T1000 (cell line): ENCODE results near the gene NWD2.

Source experiments
- DNase-seq: peaks from one replicate; lab custom pipeline; 2025; ENCODE audit warnings: mixed read lengths; lab: John Stamatoyannopoulos, UW

The NWD2 gene

DNA sequence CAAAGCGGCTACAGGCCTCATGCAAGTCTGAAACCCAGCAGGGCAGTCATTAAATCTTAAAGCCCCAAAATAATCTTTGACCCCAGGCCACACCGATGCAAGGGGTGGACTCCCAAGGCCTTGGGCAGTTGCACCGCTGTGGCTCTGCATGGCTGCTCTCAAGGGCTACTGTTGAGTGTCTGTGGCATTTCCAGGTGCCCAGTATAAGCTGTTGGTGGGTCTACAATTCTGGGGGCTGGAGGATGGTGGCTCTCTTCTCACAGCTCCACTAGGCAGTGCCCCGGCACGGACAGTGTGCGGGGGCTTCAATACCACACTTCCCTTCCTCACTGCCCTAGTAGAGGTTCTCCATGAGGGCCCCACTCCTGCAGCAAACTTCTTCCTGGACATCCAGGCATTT, 60.1 kb downstream of the NWD2 start:
- DNase-seq = no peak

- no peak for DNase-seq
These were observed 61.4 kb downstream of the NWD2 start for GRCh38 chr4:37305984-37306383.

DNA sequence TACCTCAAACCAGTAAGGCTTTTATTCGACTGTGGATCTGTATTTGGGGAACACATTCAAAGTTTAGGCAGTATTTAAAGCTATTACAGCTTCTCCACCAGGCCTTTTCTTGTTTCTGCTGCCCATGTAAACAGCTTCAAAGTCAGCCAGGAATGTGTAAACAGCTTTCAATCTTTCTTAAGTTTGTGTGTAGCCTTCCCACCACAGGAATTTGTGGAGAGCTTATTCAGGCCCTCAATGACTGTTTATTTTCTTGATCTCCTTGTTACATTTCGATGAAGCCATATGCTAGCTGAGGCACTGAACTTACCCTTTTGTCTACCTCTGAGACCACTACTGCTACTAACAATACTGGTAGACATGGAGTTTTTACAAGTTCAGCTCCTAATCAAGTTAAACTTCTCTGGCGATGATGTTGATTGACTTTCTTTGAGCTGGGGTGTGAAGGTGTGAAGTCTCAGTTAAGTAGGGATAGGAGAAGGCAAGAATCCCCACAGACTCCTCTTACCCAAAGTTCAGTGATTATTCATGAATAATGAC, 72.6 kb downstream of the NWD2 start:
- DNase-seq = no peak

DNA sequence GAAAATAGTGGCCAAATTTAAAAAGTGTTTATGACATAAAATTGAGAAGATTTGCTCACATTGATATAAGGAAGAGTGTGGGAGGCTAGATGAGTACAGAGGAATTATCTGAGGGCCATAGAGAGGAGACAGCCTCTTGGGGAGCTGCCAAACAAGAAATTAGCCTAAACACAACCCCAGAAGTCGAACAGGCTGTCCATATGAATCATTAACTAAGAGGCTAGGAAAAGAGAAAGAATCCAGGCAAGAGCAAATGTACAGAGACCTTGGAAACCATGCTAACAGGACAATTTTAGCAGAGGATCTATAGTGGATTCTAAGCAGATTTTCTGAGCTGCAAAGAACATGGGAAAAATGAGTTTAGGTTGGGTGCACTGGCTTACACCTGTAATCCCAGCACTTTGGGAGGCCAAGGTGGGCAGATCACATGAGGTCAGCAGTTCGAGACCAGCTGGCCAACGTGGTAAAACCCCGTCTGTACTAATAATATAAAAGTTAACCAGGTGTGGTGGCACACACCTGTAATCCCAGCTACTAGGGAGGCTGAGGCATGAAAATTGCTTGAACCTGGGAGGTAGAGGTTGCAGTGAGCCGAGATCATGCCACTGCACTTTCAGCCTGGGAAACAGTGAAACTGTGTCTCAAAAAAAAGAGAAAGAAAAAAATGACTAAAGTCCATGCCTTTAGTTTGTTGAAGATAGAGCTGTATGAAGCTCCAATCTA, 76.1 kb downstream of the NWD2 start:
- no peak for DNase-seq

DNA sequence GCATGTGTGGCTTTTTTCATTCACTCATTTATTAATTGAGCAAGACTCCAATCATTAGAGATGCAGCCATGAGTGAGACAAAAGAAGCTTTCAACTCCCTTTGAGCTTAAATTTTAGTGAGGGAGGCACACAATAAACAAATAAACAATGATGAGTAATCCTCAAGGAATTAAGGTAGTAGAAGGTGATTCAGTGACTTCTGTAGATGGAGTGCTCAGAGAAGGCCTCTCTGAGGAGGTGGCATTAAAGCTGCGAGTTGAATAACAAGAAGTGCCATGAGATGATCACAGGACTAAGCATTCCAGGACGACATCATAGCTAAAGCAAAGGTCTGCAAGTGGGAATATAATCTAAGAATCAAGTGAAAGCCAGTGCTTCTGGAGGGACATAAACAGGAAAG, 77.6 kb downstream of the NWD2 start:
- DNase-seq = no peak

- DNase-seq = no peak
These were observed 80.0 kb downstream of the NWD2 start for GRCh38 chr4:37324546-37324945.

GRCh38 chr4:37326852-37327251, 82.3 kb downstream of the NWD2 start:
- no peak for DNase-seq

- no peak for DNase-seq
These were observed 94.4 kb downstream of the NWD2 start for GRCh38 chr4:37338972-37339371.

DNA sequence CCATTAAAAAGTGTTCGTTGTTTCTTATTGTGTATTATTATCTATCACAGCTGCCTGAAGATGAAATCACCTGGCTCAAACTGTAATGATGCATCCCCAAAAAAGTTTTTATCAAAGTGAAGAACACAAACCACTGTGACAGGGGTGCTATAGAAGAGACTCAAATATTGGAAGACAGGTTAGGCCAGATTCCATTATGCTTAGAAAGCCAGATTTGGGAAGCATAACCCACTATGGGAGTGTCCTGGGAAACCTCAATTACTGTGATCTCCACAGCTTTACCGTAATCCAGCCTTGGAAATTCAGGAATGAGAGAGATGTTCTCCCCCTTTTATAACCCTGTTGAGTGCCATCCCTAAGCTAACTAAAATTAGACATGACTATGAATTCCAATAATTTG, 114.2 kb downstream of the NWD2 start:
- DNase-seq = no peak

- no peak for DNase-seq
These were observed 114.7 kb downstream of the NWD2 start for GRCh38 chr4:37359261-37359660.

GRCh38 chr4:37365888-37366287, 121.3 kb downstream of the NWD2 start:
- no peak for DNase-seq

DNA sequence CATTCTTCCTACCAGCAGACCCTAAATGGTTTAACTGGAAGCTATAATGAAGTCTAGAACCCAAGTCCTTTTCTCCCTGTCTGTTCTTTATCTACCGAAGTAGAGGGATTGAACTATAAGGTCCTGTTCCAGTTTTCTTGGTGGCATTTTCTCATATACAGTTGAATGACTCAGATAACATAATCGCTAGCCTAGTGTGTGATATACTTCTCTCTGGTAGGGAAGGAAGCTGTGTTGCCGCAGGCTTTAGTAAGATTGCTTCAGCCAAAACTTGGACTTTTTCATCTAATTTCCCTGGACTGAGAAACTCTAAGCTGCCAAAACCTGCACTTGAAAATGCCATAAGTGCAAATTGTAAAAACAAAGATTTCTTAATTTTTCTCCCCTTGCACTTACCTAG, 123.4 kb downstream of the NWD2 start:
- no peak for DNase-seq

DNA sequence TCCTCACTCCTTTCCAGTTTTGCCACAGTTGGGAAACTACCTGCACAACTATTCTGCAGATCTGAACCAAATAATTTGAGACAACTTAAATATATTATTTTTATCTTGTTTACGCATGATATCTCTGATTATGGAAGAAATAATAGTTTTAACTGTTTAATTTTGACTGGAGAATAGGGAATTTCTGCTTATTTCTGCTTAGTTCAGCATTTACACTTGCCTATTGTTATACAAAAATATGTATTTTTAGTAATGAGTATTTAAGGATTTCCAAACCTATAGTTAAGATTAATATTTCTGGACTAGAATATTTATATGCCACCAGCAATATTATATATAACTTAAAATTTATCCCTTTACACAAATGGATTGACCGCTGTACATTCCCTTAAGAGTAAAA, 125.5 kb downstream of the NWD2 start:
- DNase-seq = no peak

DNA sequence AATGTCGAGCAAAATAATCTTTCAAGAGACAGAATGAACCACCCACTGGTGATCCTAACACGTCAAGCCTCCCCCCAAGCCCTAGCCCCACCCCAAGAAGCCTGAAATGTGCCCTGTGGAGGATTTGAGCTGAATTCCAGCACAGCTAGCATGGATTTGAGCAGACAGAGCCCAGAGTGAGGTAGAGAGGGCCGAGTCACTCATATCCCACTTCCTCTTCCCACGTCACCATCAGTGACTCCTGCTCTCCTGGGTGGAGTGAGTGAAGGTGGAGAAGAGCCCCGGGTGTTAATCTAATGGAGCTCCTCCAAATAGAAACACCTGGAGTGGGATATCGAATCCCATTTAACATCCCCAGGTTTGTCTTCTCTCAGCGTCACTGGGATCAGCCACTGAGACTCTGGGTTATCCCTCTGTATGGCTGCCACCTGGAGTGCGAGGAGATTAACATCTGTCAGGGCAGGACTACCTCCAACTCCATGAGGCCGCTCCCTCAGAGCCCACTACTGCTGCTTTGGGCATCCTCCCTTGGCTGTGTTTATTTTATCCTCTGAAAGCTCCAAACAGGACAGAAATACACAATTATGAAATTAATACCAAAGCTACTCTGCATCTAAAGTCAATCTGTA, 136.6 kb downstream of the NWD2 start:
- no peak for DNase-seq

- no peak for DNase-seq
These were observed 139.2 kb downstream of the NWD2 start for GRCh38 chr4:37383579-37384229.

GRCh38 chr4:37385424-37385823, 140.9 kb downstream of the NWD2 start:
- no peak for DNase-seq

DNA sequence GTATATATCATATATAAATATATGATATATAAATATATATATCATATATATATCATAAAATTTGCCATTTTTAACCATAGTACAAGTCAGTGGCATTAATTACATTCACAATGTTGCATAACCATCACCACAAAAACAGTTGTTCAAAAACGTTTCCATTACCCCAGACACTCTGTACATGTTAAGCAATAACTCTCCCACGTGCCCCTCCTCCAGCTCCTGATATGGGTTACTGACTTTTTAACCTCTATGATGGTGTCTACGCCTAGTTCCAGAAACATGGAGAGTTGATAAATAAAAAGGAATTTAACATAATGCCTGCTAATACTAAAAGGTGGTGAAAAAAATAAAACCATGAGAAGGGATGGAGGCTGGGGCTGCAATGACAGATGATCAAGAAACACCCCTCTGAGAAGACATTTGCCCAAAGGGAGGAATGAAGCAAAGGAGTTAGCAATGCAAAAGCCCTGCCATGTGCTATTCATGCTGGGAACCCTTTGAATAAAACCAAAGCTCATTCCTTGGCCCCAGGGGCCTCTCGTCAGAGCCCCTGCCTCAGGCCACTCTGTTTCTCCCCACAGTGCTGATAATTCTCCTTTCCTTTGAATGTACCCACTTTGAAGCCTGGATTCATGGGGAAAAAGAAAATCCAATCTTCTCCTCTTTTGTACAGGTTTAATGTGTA, 144.3 kb downstream of the NWD2 start:
- DNase-seq = no peak

GRCh38 chr4:37389366-37389765, 144.8 kb downstream of the NWD2 start:
- DNase-seq = no peak

DNA sequence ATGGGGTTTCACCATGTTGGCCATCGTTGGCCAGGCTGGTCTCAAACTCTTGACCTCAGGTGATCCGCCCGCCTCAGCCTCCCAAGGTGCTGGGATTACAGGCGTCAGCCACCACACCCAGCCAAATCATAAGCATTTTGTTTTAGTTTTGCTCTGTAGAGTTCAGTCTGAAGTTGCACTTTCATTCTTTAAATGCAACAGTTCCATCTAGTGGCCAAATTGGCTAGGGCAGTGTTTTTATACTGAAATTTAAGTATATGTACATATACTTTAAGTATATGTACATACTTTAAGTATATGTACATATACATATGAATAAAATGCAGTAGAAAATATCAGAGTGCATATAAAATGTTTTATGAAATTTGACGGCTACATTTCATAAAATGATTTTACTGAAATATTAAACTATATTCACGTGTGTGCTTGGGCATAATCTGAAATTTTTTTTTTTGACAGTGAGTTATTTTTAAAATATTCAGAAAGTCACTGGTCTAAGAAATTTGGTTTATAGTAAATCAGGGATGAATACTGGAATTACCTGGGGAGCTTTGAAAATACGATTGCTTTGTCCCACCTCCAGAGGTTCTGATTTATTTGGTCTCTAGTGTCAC, 145.5 kb downstream of the NWD2 start:
- no peak for DNase-seq

- peak; percentile 45 for DNase-seq
These were observed 148.1 kb downstream of the NWD2 start for GRCh38 chr4:37392521-37393255.

DNA sequence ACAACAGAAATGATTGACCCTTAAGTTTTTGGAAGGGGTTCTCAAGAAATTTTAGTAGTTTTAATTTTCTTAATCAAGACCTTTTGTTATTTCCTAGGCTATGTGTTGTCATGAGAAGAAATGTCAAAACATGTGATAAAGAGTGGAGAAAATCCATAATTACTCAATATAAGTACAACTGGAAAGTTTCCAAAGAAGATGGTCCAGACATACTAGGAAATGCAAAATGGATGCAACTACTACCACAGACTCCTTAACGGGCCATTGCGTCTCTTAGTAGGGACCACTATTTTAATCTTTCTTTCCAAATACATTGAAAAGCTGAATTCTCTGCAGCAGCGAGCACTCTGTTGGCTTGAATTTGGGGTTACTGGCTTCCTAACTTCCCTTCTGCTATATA, 148.8 kb downstream of the NWD2 start:
- DNase-seq = no peak
